Hematopoietic multipotent progenitor cell (in vitro differentiated cells): ENCODE data around the gene LYST. TPM values are rescaled to one million over a fixed set of nuclear protein-coding genes. Genes with fewer than 3 reads are reported as not detected.
"Not testable (repeated sequence)": the region's sequence is repeated elsewhere in the genome, so short reads cannot be mapped to it uniquely, and the experiment has no call there.

Source experiments
- DNase-seq, 3 donors: peaks; one replicate each; pipeline ENCODE4 v3.0.0-alpha.2; 2011 to 2015; ENCODE audit warnings: low read depth in 2 of 3, low spot score in 2 of 3
- total RNA-seq: library from RNA; depleted of rRNA; stranded (reverse); fragments of >200 nt; gene quantifications from one replicate; pipeline ENCODE4 v1.2.3, GENCODE V29; 2012

The LYST gene
- total RNA-seq, 1 donor = 11.0 TPM

- no peak for DNase-seq
Measured at GRCh38 chr1:235673981-235674380, 192.7 kb downstream of the LYST start.

GRCh38 chr1:235671992-235672391 lies 194.7 kb downstream of the LYST start:
- DNase-seq = no peak

- peak in 1 of 3 donors; percentile 21 for DNase-seq
Measured at GRCh38 chr1:235670157-235670776, 196.4 kb downstream of the LYST start.

- DNase-seq = no peak
Measured at GRCh38 chr1:235669277-235669676, 197.4 kb downstream of the LYST start.

- DNase-seq = no peak
Measured at GRCh38 chr1:235663628-235664027, 203.1 kb downstream of the LYST start.

GRCh38 chr1:235661568-235661967 lies 205.1 kb downstream of the LYST start:
- DNase-seq = no peak

- no peak for DNase-seq
Measured at GRCh38 chr1:235659186-235659771, 207.4 kb downstream of the LYST start.

- DNase-seq = no peak
Measured at GRCh38 chr1:235657747-235658526, 208.8 kb downstream of the LYST start.

- DNase-seq = no peak
Measured at GRCh38 chr1:235657269-235657668, 209.4 kb downstream of the LYST start.

- DNase-seq = no peak
Measured at GRCh38 chr1:235652364-235652763, 214.3 kb downstream of the LYST start.

- DNase-seq = no peak
Measured at GRCh38 chr1:235651170-235651806, 215.4 kb downstream of the LYST start.

GRCh38 chr1:235650341-235651169 lies 216.2 kb downstream of the LYST start:
- DNase-seq = peak in 1 of 3 donors; percentile 12

- peak in 1 of 3 donors; percentile 28 for DNase-seq
Measured at GRCh38 chr1:235649368-235650163, 217.1 kb downstream of the LYST start, which contains the start of gene GNG4. GNG4 (minus strand) TSS chr1:235649784; CDS start chr1:235583838, 65,946 bp downstream.

- DNase-seq = peak in 2 of 3 donors; percentile 71 to 74
Measured at GRCh38 chr1:235648954-235649367, 217.7 kb downstream of the LYST start.

GRCh38 chr1:235648407-235648907 lies 218.2 kb downstream of the LYST start:
- no peak for DNase-seq

GRCh38 chr1:235647537-235647936 lies 219.2 kb downstream of the LYST start:
- DNase-seq = not testable (repeated sequence)

- no peak for DNase-seq
Measured at GRCh38 chr1:235646463-235646862, 220.2 kb downstream of the LYST start.

GRCh38 chr1:235644693-235645305 lies 221.9 kb downstream of the LYST start:
- DNase-seq = no peak
